Activated B cell treated with CpG ODN at 0.5 μM for 24 hours (primary cell): ENCODE measurements around the gene RIN1. TPM values are rescaled to one million over a fixed set of nuclear protein-coding genes. Genes with fewer than 3 reads are reported as not detected.

ENCODE experiments used
- ATAC-seq: fragments of 200-7000 bp; cut with Tn5 transposase; one replicate; pipeline ENCODE4 v1.10.0; 2021; ENCODE audit warnings: low read depth, mild to moderate bottlenecking, moderate library complexity
- CTCF ChIA-PET: fragments of 350-600 bp; sonication (Branson Sonifier 250); formaldehyde crosslinking; loops from one replicate; lab custom pipeline; 2021; ENCODE audit warnings: antibody characterized with exemption; lab: Charles Lee
- POLR2A ChIA-PET: fragments of 350-600 bp; sonication (Branson Sonifier 250); formaldehyde crosslinking; loops from one replicate; lab custom pipeline; 2021; ENCODE audit warnings: antibody characterized with exemption; lab: Charles Lee
- DNase-seq: peaks from one replicate; pipeline ENCODE4 v3.0.0; 2022
- H3K27ac Mint-ChIP-seq: one replicate; pipeline ENCODE4 v1.8.0; 2020; ENCODE audit warnings: mixed read lengths
- H3K27me3 Mint-ChIP-seq: one replicate; pipeline ENCODE4 v1.8.0; 2021; ENCODE audit warnings: mixed read lengths
- H3K36me3 Mint-ChIP-seq: one replicate; pipeline ENCODE4 v1.8.0; 2021; ENCODE audit warnings: low read depth, mixed read lengths
- H3K4me1 Mint-ChIP-seq: one replicate; pipeline ENCODE4 v1.8.0; 2021; ENCODE audit warnings: mixed read lengths
- H3K4me3 Mint-ChIP-seq: one replicate; pipeline ENCODE4 v1.8.0; 2020; ENCODE audit warnings: mild to moderate bottlenecking, mixed read lengths
- H3K9me3 Mint-ChIP-seq: one replicate; pipeline ENCODE4 v1.8.0; 2020; ENCODE audit warnings: mixed read lengths
- intact Hi-C: fragments of 100-400 bp; cut with micrococcal nuclease; formaldehyde crosslinking; loops from one replicate; pipeline ENCODE4 v1.15.1; 2024
- total RNA-seq: library from RNA; stranded (reverse); gene quantifications from 2 replicates; pipeline ENCODE4 v1.2.3, GENCODE V29; 2022
- TF ChIP-seq, protein P1 (sequence below): fragments of 200-600 bp; IDR thresholded peaks from one replicate; pipeline ENCODE4 v1.8.0; 2022; ENCODE audit warnings: antibody characterized with exemption, mild to moderate bottlenecking

RIN1 gene
- total RNA-seq, 1 donor from 2014 or later: 0.98 TPM

DNA sequence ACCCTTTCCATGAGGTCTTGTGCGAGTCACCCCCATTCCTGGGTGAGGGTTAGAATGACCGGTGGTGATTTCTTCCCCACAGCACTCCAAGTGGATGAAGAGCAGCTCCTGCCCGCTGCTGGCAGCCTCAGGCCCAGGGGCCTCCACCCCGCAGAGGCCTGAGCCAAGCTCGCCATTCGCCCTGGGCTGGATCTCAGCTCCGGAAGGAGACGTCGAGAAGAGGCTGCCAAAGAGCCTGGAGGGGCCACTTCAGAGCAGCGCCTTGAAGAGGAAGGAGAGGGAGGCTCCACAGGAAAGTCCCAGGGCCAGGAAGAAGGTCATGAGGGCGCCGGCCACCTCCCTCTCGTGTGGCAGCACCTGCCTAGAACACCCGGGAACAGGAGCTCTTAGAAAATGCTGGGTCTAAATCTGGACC is 27.0 kb upstream of the RIN1 start:
- CTCF ChIA-PET: interaction anchor here (0.6 to 2.2 kb wide), 4 partner anchors 23 to 286 kb away, joined by 3 to 10 read pairs (median 4); no protein-coding TSS in a partner anchor

GRCh38 chr11:66362481-66363147 is 26.4 kb upstream of the RIN1 start:
- TF ChIP-seq, protein P1, sequence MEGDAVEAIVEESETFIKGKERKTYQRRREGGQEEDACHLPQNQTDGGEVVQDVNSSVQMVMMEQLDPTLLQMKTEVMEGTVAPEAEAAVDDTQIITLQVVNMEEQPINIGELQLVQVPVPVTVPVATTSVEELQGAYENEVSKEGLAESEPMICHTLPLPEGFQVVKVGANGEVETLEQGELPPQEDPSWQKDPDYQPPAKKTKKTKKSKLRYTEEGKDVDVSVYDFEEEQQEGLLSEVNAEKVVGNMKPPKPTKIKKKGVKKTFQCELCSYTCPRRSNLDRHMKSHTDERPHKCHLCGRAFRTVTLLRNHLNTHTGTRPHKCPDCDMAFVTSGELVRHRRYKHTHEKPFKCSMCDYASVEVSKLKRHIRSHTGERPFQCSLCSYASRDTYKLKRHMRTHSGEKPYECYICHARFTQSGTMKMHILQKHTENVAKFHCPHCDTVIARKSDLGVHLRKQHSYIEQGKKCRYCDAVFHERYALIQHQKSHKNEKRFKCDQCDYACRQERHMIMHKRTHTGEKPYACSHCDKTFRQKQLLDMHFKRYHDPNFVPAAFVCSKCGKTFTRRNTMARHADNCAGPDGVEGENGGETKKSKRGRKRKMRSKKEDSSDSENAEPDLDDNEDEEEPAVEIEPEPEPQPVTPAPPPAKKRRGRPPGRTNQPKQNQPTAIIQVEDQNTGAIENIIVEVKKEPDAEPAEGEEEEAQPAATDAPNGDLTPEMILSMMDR: no peak
- POLR2A ChIA-PET: interaction anchor here (1.3 to 2.1 kb wide), 2 partner anchors 9 to 24 kb away, joined by 4 to 8 read pairs; partner anchors contain the start of gene SLC29A2
- Mint-ChIP-seq H3K27me3 (no peaks in the 10 kb centered on the region), H3K36me3 (no peaks in the 10 kb centered on the region), H3K27ac (no peak overlapping the region), H3K9me3 (no peaks in the 10 kb centered on the region), H3K4me1 (no peaks in the 10 kb centered on the region), H3K4me3 (no peak overlapping the region)
- ATAC-seq: no peak
- no peak for DNase-seq
- intact Hi-C loops: no loop called here
- CTCF ChIA-PET: interaction anchor here (1.1 to 2.2 kb wide), 2 partner anchors 16 to 23 kb away, joined by 3 to 10 read pairs; partner anchors contain the start of gene B4GAT1

More for the DNA sequence above, 27.0 kb upstream of the RIN1 start:
- DNase-seq: no peak
- no peak for ATAC-seq
- no peaks in the 10 kb centered on the region for H3K27me3 Mint-ChIP-seq
- no peaks in the 10 kb centered on the region for H3K36me3 Mint-ChIP-seq
- POLR2A ChIA-PET: interaction anchor here (1.3 to 2.1 kb wide), 2 partner anchors 9 to 23 kb away, joined by 4 to 8 read pairs; partner anchors contain the start of gene SLC29A2
- no peaks in the 10 kb centered on the region for H3K4me1 Mint-ChIP-seq
- H3K4me3 Mint-ChIP-seq: no peak overlapping the region
- no peaks in the 10 kb centered on the region for H3K9me3 Mint-ChIP-seq
- intact Hi-C loops: no loop called here
- TF ChIP-seq, protein P1: no peak
- H3K27ac Mint-ChIP-seq: no peak overlapping the region

GRCh38 chr11:66361502-66361941 is 25.3 kb upstream of the RIN1 start:
- ChIA-PET POLR2A (interaction anchor here (1.2 kb wide), 1 partner anchor 11 kb away, joined by 3 read pairs; no protein-coding TSS in a partner anchor), CTCF (interaction anchor here (1.1 to 1.5 kb wide), 2 partner anchors 14 to 25 kb away, joined by 3 to 5 read pairs; partner anchors contain the start of gene B4GAT1)
- H3K27ac Mint-ChIP-seq: no peak overlapping the region
- no peak overlapping the region for H3K4me3 Mint-ChIP-seq
- TF ChIP-seq, protein P1: no peak
- no peaks in the 10 kb centered on the region for H3K9me3 Mint-ChIP-seq
- ATAC-seq: no peak
- no peaks in the 10 kb centered on the region for H3K4me1 Mint-ChIP-seq
- intact Hi-C loops: no loop called here
- no peaks in the 10 kb centered on the region for H3K27me3 Mint-ChIP-seq
- no peak for DNase-seq
- H3K36me3 Mint-ChIP-seq: no peaks in the 10 kb centered on the region

GRCh38 chr11:66360406-66361073 is 24.3 kb upstream of the RIN1 start:
- Mint-ChIP-seq H3K4me1 (no peaks in the 10 kb centered on the region), H3K9me3 (no peaks in the 10 kb centered on the region), H3K27me3 (no peaks in the 10 kb centered on the region), H3K36me3 (no peaks in the 10 kb centered on the region), H3K27ac (no peak overlapping the region), H3K4me3 (no peak overlapping the region)
- ChIA-PET CTCF (interaction anchor here (1.5 kb wide), 1 partner anchor 26 kb away, joined by 5 read pairs; no protein-coding TSS in a partner anchor), POLR2A (interaction anchor here (0.7 to 1.2 kb wide), 2 partner anchors 10 to 45 kb away, joined by 3 to 7 read pairs; no protein-coding TSS in a partner anchor)
- intact Hi-C loops: no loop called here
- ATAC-seq (no peak), DNase-seq (no peak)
- TF ChIP-seq, protein P1: no peak
